ENCODE data around the gene NSUN2.
A peak's percentile ranks its signal among the peaks of the same experiment; 100 is the strongest.
"Not testable (repeated sequence)": the region's sequence is repeated elsewhere in the genome, so short reads cannot be mapped to it uniquely, and the experiment has no call there.

Gene NSUN2

DNA sequence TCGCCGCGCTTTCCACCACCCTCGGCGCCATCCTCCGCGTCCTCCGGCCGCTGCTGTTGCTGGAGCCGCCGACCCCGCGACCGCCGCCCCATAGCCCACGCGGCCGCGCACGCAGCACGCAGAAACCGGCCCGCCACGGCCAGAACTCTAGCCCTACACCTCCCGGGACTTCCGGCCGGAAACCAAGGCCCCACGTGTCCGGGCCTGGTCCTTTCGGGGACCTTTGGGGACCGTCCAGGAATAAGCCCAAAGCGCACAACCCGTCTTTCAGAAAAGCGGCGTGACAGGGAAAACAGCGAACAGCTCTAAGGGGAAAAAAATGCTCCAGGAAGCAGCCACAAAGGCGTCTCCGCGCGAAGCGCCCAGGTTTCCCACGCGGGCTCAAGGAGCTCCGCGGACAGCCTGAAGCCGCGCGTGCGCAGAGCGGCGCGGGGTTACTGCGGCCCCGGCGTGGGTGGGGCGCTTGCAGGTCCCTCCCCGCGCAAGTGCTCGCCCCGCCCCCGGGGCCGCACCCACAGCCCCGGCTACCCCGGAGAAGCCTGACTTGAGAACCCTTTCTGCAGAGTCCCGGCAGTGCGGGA is at the start of gene NSUN2, which contains the start of gene SRD5A1:
TSS of gene NSUN2 (minus strand) at position 157 of the 581 bp plus-strand sequence. CDS start at position 92, 65 bp downstream.
TSS of gene SRD5A1 (plus strand) at position 553 of the 581 bp plus-strand sequence. CDS start 137 bp downstream, outside the sequence.
- DNase-seq = peak; percentile 94

DNA sequence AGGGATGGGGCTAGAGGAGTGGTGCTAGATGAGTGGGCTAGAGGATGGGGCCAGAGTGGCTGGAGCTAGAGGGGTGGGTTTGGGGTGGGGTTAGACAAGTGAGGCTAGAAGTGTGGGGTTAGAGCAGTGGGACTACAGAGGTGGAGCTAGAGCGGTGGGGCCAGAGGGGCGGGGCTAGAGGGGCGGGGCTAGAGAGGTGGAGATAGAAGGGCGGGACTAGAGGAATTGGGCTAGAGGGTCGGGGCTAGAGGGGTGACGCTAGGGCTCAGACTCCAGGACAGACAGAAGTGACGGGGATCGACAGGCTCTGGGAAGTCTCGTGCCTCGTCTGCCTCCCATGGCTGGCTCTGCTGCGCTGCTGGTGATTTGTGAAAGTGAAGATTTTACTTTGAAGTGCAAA is 49.4 kb upstream of the NSUN2 start:
- no peak for DNase-seq

DNA sequence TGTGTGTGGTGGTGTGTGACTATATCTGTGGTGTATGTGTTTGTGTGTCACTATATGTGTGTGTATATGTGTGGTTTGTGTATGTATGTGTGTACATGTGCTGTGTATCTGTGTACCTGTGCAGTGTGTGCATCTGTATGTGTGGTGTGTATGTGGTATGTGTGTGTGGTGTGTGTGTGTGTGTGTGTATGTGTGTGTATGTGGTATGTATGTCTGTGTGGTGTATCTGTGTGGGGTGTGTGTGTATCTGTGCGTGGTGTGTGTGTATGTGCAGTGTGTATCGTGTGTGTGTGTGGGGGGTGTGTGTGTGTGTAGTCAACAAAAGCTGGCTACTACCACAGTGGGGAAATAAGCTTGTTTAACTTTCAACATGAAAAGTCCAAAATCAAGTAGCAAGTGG is 48.8 kb upstream of the NSUN2 start:
- no peak for DNase-seq

DNA sequence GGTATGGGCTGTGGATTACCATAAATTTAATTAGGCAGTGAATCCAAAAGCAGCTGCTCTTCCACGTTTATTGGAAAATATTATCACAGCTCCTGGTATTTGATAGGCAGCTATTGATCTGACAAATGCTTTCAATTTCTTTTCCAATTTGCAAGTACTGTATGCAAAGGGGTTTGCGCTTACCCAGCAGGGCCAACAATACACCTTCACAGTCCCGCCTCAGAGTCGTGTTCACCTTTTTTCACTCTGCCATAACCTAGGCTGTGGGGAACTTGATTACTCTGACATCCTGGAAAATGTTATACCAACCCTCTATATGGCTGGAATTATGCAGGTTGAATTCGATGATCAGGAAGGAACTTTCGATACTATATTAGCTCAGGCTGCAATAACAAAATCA is 48.1 kb upstream of the NSUN2 start:
- no peak for DNase-seq

DNA sequence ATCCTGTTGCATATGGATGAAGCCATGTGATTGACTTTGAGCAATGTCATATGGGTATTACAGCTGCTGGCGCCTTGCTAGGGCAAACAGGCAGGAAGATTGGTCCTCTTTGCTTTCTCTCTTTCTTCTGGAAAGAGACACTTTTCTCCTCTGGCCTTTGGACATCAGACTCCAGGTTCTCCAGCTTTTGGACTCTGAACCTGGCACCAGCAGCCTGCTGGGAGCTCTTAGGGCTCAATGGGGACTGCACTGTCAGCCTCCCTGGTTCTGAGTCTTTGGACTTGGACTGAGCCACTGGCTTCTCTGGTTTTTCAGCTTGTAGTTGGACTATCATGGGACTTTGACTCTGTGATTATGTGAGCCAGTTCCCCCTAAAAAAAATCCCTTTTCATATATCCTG is 45.5 kb upstream of the NSUN2 start:
- DNase-seq = no peak

DNA sequence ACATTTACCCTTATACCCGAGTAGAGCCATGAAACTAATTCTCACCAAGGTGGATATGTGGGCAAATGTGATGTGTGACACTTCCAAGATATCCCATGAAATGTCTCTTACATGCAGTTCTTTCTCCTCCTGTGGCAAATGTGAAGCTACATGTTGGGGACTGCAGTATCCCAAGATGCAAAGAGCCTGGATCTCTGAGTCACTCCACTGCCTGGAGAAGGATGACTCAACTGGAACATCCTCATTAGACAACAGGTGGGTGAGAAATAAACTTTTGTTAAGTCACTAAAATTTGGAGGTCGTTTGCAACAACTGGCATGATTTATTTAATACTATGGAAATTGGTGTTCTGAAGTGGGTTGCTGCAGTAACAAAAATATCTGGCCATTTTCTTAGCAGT is 43.9 kb upstream of the NSUN2 start:
- DNase-seq = no peak

DNA sequence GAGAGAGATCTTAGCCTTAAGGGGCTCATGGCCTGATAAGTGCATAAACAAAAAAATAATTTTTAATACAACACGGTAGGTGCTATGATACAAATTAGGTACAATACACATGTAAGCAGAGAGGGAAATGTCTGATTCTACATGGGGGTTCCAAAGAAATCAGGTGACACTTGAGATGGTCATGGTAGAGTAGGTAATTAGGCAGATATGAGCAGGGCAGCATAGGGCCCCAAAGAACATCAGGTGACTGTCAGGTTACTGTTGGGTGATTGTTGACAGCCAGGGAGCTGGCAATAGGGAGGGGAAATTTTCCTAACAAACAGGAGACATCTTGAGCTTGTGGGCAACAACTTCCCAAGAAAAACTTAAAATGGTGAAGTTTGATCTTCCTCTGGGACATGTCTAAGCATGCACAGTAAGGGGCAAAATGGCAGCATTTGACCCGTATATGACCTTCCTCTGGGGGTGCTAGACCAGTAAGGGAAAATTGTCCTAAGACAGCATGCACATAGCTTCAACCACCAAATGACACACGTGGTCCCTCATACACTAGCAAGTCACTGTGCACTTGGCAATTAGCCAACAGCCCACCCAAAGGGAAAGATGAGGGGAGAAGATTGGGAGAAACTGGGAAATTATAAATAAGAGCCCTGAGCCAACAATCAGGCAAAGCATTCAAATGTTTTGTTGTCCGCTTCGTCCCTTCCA is 43.1 kb upstream of the NSUN2 start:
- no peak for DNase-seq

DNA sequence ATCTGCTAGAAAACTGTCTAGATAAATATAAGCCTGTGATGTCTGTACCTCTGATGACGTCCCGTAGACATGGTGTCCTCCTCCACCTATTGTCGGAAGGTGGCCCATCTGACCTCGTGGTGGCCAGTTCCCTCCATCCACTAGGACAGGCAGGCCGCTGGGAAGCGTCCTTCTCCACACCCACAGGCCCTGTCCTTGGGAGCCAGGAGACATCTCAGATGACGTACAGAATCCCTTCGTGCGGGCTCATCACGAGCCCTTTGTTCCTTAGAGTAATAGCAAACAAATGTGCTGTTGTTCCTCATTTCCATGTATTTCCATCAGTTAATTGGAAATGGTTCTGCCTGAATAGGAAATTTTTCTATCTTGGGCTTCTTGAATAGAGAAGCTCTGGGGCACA is 42.0 kb upstream of the NSUN2 start:
- no peak for DNase-seq

DNA sequence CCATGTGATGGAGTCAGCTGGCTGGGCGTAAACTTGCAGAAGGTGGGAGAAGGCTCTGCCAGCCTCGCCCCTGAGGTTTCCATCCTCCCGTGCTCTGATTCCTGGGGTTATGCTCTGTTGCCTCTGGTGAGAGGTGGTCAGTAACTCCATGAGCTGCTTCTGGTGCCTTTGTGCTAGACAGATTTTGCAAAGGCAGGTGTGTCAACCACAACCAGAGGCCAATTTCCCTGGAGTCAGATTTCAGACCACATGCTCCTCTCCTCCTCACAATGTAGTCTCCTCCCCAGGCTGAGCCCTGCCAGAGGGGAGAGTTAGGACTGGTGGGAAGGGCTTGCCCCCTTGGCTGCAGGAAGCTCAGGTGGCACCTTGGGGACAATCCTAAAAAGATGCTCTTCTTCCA is 41.6 kb upstream of the NSUN2 start:
- DNase-seq = peak; percentile 73

DNA sequence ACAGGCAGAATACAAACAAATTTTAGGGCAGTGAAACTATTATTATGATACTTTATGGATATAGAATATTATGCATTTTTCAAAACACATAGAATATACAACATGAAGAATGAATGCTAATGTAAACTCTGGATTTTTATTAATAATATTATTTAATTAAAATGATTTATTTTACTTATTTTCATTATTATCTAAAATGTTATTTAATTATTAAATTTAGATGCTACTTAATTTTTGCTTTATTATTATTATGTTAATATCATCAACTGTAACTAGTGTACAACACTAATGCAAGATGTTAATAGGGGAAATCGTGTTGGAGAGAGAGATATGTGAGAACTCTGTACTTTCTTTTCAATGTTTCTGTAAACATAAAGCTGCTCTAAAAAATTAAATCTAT is 41.1 kb upstream of the NSUN2 start:
- no peak for DNase-seq

DNA sequence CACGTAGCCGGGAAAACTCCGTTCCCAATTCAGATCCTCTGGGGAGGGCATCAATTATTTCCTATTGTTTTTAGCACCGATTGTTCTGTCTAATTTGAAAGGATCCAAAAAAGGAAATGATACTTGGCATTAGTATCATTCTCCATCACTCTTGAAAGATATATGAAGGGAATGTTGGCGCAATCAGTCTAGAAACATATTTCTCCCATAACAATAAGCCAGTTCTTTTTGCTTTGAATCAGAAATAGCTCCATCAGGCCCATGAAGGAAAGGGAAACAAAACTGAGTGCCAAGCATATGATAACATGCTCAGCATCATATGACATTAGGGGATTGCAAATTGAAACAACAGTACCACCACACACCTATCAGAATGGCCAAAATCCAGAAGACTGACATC is 40.2 kb upstream of the NSUN2 start:
- DNase-seq = no peak

DNA sequence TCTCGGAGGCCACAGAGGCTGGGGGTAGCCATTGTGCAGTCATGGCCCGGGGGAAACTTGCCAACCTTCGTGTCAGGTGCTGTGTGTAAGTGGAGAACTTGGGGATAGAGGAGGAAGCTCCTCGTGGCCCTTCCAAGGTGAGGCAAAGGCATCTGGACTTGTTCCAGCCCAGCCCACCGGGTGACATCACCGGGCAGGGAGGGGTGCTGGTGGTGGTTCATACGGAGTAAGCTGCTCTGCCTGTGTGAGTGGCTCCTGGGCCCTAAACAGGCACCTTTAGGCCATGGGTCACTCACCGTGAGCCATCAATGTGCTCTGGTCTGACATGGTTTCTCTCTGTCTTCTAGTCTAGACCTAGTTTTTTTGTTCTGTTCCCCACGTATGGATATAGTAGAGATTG is 35.9 kb upstream of the NSUN2 start:
- not testable (repeated sequence) for DNase-seq

DNA sequence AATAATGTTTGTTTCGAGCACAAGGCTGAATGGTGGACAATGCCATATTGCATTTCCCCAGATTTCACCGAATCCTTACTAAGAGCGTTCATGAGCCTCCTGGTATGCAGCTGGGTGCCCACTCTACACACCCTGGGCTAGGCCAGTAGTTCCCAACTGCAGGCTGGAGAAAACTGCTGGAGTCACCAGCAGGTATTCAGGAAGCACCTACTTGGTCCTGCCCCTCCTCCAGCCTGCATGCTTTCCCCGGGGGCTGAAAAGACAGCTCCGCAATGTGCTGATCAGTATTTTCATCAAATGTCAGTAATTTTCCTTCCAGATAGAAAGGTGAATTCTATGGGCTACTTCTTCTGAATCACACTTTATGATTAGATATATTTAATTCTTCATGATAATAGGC is 34.8 kb upstream of the NSUN2 start:
- DNase-seq = no peak

DNA sequence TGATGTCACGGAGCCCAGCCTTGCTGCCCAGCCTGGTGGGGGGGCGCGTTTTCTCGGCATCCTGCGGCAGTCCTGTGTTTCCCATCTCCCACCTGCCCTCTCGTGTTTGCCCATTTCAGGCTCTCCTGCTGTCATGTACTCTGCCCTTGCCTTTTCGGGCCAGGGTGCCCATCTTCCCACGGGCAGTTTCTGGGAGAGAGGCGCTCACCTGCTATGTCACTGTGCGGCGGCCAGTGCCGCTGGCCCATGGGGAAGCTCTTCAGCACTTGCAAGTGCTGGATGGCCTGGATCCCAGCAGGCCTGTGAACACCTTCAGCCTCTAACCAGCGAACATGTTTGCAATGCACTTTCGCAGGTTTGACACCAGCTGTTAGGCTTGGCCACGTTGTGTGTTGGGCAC is 33.9 kb upstream of the NSUN2 start:
- no peak for DNase-seq

DNA sequence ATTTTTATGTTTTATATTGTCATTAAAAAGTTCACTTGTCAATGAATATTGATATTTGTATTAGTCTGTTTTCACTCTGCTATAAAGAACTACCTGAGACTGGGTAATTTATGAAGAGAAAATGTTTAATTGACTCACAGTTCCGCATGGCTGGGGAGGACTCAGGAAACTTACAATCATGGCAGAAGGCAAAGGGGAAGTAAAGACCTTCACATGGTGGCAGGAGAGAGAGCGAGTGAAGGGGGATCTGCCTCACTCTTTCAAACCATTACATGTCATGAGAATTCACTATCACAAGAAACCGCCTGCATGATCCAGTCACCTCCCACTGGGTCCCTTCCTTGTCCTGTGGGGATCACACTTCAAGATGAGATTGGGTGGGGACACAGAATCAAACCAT is 27.8 kb upstream of the NSUN2 start:
- no peak for DNase-seq

DNA sequence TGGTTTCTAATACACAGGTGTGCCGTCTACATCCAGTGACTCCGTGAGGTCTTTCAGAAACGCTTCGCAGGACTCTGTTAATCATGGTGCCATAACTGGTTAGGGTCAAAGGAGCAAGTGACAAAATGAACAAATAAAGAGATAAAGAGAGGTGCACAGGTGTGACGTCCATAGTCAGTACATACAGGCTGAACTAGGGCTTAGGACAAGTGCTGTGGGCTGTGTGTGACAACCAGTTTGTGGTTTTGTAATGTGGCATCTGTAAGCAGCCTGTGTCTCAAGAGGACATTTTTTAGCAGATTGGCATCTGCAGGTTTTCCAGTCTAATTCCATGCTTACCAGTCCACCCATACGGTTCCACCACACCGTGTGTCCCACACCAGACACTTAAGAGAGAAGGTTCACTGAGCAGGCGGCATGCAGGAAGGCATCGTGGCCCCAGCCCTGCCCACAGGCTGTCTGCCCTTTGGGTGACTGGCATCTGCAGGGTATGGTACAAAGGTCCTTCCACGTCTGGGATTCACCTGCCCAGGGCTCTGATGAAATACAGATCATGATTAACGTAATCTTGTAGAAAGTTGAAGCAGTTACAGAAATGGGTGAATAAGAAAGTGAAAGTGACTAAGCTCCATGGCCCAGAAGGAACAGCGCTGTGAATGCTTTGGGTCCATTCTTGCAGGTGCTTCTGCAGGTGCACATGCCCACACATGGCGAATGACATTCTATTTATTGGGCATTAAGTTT is 27.3 kb upstream of the NSUN2 start:
- DNase-seq = no peak

DNA sequence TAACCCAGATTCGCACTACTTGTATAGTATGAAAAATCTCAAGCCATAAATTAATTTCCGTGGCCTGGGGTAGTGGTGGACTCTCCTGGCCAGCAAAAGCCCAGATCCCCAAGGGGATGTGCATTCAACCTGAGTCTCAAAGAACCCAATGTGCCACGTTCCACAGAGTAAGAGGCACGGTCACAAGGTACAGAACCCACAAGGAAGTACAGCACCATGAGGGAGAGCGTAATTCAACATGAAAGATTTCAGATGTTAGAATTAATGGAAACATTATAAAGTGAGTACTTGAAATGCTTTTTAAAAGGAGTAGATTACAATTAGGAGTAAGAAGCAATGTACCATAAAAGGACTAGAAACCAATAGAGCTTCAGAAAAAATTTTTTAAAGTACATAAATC is 23.8 kb upstream of the NSUN2 start:
- DNase-seq = no peak

DNA sequence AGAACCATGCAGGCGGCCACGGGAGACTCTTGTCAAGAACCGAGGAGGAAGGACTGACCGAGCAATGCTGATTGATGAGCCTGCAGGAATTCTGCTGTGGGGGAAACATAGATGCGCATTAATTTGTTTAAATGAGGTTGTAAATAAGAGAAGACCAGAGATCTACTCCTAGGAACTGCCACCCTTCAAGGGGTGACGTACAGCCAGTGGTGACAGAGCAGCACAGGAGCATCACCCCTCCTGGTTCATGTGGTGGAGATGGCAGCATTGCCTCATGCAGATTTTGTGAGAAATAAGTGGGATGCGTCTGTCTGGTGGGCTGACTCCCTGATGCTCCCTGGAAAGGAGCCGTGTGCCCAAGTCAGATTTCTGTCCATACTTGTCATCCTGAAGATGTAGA is 22.6 kb upstream of the NSUN2 start:
- DNase-seq = no peak

DNA sequence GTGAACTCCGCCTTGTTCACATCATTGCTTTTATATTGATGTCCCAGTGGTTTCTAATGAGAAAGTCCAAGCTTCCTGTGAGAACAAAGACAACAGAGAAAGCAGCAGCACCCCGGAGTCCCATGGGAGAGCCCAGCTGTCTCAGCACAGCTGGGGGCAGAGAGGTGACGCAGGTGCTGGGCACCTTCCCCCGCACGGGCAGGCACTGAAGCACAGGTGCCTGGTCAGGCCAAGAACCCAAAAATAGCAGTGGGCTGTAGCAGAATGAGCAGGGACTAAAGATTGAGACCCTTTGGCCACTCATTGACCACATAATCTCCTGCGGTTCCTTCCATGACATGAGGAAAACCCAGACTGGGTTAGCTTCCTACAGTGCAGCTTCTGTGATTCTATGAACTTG is 19.2 kb upstream of the NSUN2 start:
- no peak for DNase-seq

DNA sequence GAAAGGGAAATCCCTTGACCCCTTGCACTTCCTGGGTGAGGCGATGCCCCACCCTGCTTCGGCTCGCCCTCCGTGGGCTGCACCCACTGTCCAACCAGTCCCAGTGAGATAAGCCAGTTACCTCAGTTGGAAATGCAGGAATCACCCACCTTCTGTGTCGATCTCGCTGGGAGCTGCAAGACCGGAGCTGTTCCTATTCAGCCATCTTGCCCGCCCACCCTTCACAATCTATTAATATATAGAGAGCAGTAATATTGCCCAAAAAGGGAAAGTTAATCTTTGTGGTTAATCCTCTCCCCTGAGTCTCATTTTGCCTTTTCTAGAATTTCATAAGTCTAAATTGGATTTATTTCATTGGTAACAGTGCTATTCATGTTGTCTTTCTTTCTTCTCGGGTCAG is 16.8 kb upstream of the NSUN2 start:
- no peak for DNase-seq

DNA sequence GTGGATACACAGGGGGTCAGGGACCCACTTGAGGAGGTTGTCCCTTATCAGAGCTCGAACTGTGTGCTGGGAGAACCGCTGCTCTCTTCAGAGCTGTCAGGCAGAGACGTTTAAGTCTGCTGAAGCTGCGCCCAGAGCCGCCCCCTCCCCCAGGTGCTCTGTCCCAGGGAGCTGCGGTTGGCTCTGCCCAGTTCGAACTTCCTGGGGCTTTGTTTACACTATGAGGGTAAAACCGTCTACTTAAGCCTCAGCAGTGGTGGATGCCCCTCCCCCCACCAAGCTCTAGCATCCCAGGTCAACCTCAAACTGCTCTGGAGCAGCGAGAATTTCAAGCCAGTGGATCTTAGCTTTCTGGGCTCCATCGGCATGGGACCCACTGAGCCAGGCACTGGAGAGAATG is 16.3 kb upstream of the NSUN2 start:
- DNase-seq = no peak

DNA sequence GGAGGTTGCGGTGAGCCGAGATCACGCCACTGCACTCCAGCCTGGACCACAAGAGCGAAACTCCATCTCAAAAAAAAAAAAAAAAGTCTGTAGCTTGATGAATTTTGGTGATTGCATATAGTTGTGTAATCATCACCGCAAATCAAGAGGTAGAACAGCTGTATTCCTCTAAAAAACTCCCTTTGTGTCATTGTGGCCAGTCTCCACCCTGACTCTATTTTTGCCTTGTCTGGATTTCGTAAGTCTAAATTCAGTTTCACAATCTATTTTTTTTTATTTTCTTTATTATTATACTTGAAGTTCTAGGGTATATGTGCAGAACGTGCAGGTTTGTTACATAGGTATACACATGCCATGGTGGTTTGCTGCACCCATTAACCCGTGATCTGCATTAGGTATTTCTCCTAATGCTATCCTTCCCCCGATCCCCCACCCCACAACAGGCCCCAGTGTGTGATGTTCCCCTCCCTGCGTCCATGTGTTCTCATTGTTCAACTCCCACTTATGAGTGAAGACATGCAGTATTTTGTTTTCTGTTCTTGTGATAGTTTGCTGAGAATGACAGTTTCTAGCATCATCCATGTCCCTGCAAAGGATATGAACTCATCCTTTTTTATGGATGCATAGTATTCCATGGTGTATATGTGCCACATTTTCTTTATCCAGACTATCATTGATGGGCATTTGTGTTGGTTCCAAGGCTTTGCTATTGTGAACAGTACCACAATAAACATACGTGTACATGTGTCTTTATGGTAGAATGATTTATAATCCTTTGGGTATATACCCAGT is 12.9 kb upstream of the NSUN2 start:
- DNase-seq = not testable (repeated sequence)

DNA sequence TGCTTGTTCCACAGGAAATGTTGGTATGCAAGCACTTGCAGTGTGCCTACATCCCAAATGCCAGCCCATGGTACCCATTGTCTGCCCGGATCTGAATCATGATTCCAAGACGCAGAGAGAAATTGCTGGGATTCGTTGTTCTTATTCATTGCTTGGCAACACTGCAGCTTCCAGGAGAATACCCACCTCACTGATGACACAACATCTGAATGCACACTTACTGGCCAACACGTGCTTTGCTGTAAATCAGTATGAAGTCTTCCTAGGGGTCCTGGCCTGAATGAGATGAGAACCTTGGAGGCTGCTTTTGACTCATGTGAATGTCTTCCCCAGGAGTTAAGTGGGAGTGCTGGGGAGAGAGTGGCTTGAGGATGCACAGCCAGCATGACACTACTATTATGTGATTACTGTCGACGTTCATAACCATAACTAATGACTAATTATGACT is 12.0 kb upstream of the NSUN2 start:
- no peak for DNase-seq
